WTC11 (cell line): ENCODE data around the gene DOC2A. TPM values are rescaled to one million over a fixed set of nuclear protein-coding genes. Genes with fewer than 3 reads are reported as not detected.

Experiments
- ATAC-seq: fragments of 200-7000 bp; cut with Tn5 transposase; 2 replicates; pipeline ENCODE4 v1.10.0; 2021; ENCODE audit warnings: mild to moderate bottlenecking, moderate library complexity
- CTCF ChIA-PET: fragments of 300-600 bp; sonication (Branson Sonifier 250); formaldehyde crosslinking; loops from one replicate; lab custom pipeline; 2021; ENCODE audit warnings: antibody characterized with exemption; lab: Charles Lee
- POLR2A ChIA-PET: fragments of 350-600 bp; sonication (Branson Sonifier 250); formaldehyde crosslinking; loops from one replicate; lab custom pipeline; 2021; ENCODE audit warnings: antibody characterized with exemption; lab: Charles Lee
- DNase-seq: peaks from one replicate; pipeline ENCODE4 v3.0.0; 2021; ENCODE audit warnings: low spot score
- H3K27ac Mint-ChIP-seq: 2 replicates; pipeline ENCODE4 v1.8.0; 2021; ENCODE audit warnings: mixed read lengths
- H3K27me3 Mint-ChIP-seq: 2 replicates; pipeline ENCODE4 v1.8.0; 2021; ENCODE audit warnings: low read depth, mild to moderate bottlenecking, moderate library complexity, mixed read lengths
- H3K36me3 Mint-ChIP-seq: 2 replicates; pipeline ENCODE4 v1.8.0; 2021; ENCODE audit warnings: mixed read lengths
- H3K4me1 Mint-ChIP-seq: 2 replicates; pipeline ENCODE4 v1.8.0; 2022; ENCODE audit warnings: mixed read lengths
- H3K4me3 Mint-ChIP-seq: 2 replicates; pipeline ENCODE4 v1.8.0; 2021; ENCODE audit warnings: mild to moderate bottlenecking, moderate library complexity, mixed read lengths
- H3K9me3 Mint-ChIP-seq: 2 replicates; pipeline ENCODE4 v1.8.0; 2021; ENCODE audit warnings: mixed read lengths
- ATF1 ChIP-seq: sonication (generic); formaldehyde crosslinking; IDR thresholded peaks from 2 replicates; pipeline ENCODE4 v1.8.1; 2023; ENCODE audit warnings: mild to moderate bottlenecking, moderate library complexity, missing genetic modification reagents
- ATF3 ChIP-seq: sonication (generic); formaldehyde crosslinking; conservative IDR thresholded peaks from 2 replicates; pipeline ENCODE4 v1.8.1; 2022; ENCODE audit warnings: mild to moderate bottlenecking, missing genetic modification reagents
- CREB1 ChIP-seq: sonication (generic); formaldehyde crosslinking; IDR thresholded peaks from 2 replicates; pipeline ENCODE4 v1.8.0; 2023; ENCODE audit warnings: mild to moderate bottlenecking, missing genetic modification reagents
- E2F5 ChIP-seq: sonication (generic); formaldehyde crosslinking; IDR thresholded peaks from 2 replicates; pipeline ENCODE4 v1.8.1; 2022; ENCODE audit warnings: mild to moderate bottlenecking, moderate library complexity, missing genetic modification reagents
- ETV6 ChIP-seq: sonication (generic); formaldehyde crosslinking; IDR thresholded peaks from 2 replicates; pipeline ENCODE4 v1.8.1; 2022; ENCODE audit warnings: mild to moderate bottlenecking, missing genetic modification reagents
- FOXP1 ChIP-seq: sonication (generic); formaldehyde crosslinking; IDR thresholded peaks from 2 replicates; pipeline ENCODE4 v1.8.0; 2022; ENCODE audit warnings: missing genetic modification reagents, mild to moderate bottlenecking, moderate library complexity, borderline replicate concordance
- GABPB1 ChIP-seq: sonication (generic); formaldehyde crosslinking; IDR thresholded peaks from 2 replicates; pipeline ENCODE4 v1.8.1; 2023; ENCODE audit warnings: mild to moderate bottlenecking, missing genetic modification reagents
- HMGA2 ChIP-seq: fragments of 250-450 bp; sonication (Bioruptor Pico); IDR thresholded peaks from 2 replicates; pipeline ENCODE4 v1.4.0; 2021; ENCODE audit warnings: mild to moderate bottlenecking, moderate library complexity
- IRF2 ChIP-seq: sonication (generic); formaldehyde crosslinking; IDR thresholded peaks from 2 replicates; pipeline ENCODE4 v1.8.0; 2022; ENCODE audit warnings: low read depth, missing genetic modification reagents, borderline replicate concordance
- MAX ChIP-seq: sonication (generic); formaldehyde crosslinking; IDR thresholded peaks from 2 replicates; pipeline ENCODE4 v1.8.0; 2022; ENCODE audit warnings: mild to moderate bottlenecking, missing genetic modification reagents
- MYBL2 ChIP-seq: sonication (generic); formaldehyde crosslinking; IDR thresholded peaks from 2 replicates; pipeline ENCODE4 v1.8.1; 2023; ENCODE audit warnings: mild to moderate bottlenecking, moderate library complexity, missing genetic modification reagents
- NR3C1 ChIP-seq: sonication (generic); formaldehyde crosslinking; conservative IDR thresholded peaks from 2 replicates; pipeline ENCODE4 v1.8.1; 2023; ENCODE audit warnings: low read depth, mild to moderate bottlenecking, missing genetic modification reagents
- SMAD3 ChIP-seq: sonication (generic); formaldehyde crosslinking; IDR thresholded peaks from 2 replicates; pipeline ENCODE4 v1.8.0; 2022; ENCODE audit warnings: missing genetic modification reagents, mild to moderate bottlenecking, borderline replicate concordance
- TEAD4 ChIP-seq: sonication (generic); formaldehyde crosslinking; IDR thresholded peaks from 2 replicates; pipeline ENCODE4 v1.8.0; 2022; ENCODE audit warnings: mild to moderate bottlenecking, missing genetic modification reagents
- TP53 ChIP-seq: sonication (generic); formaldehyde crosslinking; IDR thresholded peaks from 2 replicates; pipeline ENCODE4 v1.8.1; 2023; ENCODE audit warnings: mild to moderate bottlenecking, missing genetic modification reagents
- ZBTB43 ChIP-seq: sonication (generic); formaldehyde crosslinking; IDR thresholded peaks from 2 replicates; pipeline ENCODE4 v1.8.1; 2023; ENCODE audit warnings: mild to moderate bottlenecking, missing genetic modification reagents
- ZNF121 ChIP-seq: sonication (generic); formaldehyde crosslinking; IDR thresholded peaks from 2 replicates; pipeline ENCODE4 v1.8.0; 2023; ENCODE audit warnings: missing genetic modification reagents
- ZNF416 ChIP-seq: fragments of 250-450 bp; sonication (Bioruptor Pico); IDR thresholded peaks from 2 replicates; pipeline ENCODE4 v1.9.0; 2021; ENCODE audit warnings: mild to moderate bottlenecking, inconsistent platforms
- total RNA-seq: library from RNA; stranded (reverse); gene quantifications from 3 replicates; pipeline ENCODE4 v1.2.3, GENCODE V29; 2021
- TF ChIP-seq, protein P1 (sequence below): sonication (generic); formaldehyde crosslinking; IDR thresholded peaks from 2 replicates; pipeline ENCODE4 v1.8.0; 2023; ENCODE audit warnings: missing genetic modification reagents, mild to moderate bottlenecking, borderline replicate concordance
- TF ChIP-seq, protein P2 (sequence below): sonication (generic); formaldehyde crosslinking; IDR thresholded peaks from 2 replicates; pipeline ENCODE4 v1.8.1; 2022; ENCODE audit warnings: low read depth, mild to moderate bottlenecking, moderate library complexity, missing genetic modification reagents, borderline replicate concordance
- TF ChIP-seq, protein P3 (sequence below): sonication (generic); formaldehyde crosslinking; IDR thresholded peaks from 2 replicates; pipeline ENCODE4 v1.8.0; 2022; ENCODE audit warnings: mild to moderate bottlenecking, missing genetic modification reagents

The DOC2A gene
- total RNA-seq, 1 experiment from 2014 or later, result 10.8 TPM

- CTCF ChIA-PET, result interaction anchor here (1.0 to 2.4 kb wide), 5 partner anchors 28 to 155 kb away, joined by 3 to 24 read pairs (median 6); partner anchors contain the start of genes ASPHD1, SEZ6L2, TAOK2 and TLCD3B
- ATAC-seq (no peak), DNase-seq (no peak)
- Mint-ChIP-seq H3K27me3 (no peaks in the 10 kb centered on the region), H3K4me1 (peaks cover 15% of the 10 kb centered on the region), H3K27ac (no peak overlapping the region), H3K9me3 (no peaks in the 10 kb centered on the region), H3K4me3 (no peak overlapping the region), H3K36me3 (peaks cover 9% of the 10 kb centered on the region)
- POLR2A ChIA-PET, result interaction anchor here (0.6 kb wide), 1 partner anchor 198 kb away, joined by 3 read pairs; the partner anchor contains the start of gene MAZ
- TF ChIP-seq ATF3 (CRISPR knock-in tag) (no peak), E2F5 (CRISPR knock-in tag) (no peak), TP53 (CRISPR knock-in tag) (no peak), NR3C1 (CRISPR knock-in tag) (no peak), TEAD4 (CRISPR knock-in tag) (no peak)
- TF ChIP-seq, protein P1, sequence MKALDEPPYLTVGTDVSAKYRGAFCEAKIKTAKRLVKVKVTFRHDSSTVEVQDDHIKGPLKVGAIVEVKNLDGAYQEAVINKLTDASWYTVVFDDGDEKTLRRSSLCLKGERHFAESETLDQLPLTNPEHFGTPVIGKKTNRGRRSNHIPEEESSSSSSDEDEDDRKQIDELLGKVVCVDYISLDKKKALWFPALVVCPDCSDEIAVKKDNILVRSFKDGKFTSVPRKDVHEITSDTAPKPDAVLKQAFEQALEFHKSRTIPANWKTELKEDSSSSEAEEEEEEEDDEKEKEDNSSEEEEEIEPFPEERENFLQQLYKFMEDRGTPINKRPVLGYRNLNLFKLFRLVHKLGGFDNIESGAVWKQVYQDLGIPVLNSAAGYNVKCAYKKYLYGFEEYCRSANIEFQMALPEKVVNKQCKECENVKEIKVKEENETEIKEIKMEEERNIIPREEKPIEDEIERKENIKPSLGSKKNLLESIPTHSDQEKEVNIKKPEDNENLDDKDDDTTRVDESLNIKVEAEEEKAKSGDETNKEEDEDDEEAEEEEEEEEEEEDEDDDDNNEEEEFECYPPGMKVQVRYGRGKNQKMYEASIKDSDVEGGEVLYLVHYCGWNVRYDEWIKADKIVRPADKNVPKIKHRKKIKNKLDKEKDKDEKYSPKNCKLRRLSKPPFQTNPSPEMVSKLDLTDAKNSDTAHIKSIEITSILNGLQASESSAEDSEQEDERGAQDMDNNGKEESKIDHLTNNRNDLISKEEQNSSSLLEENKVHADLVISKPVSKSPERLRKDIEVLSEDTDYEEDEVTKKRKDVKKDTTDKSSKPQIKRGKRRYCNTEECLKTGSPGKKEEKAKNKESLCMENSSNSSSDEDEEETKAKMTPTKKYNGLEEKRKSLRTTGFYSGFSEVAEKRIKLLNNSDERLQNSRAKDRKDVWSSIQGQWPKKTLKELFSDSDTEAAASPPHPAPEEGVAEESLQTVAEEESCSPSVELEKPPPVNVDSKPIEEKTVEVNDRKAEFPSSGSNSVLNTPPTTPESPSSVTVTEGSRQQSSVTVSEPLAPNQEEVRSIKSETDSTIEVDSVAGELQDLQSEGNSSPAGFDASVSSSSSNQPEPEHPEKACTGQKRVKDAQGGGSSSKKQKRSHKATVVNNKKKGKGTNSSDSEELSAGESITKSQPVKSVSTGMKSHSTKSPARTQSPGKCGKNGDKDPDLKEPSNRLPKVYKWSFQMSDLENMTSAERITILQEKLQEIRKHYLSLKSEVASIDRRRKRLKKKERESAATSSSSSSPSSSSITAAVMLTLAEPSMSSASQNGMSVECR (CRISPR knock-in tag), result no peak
These were observed 7.0 kb downstream of the DOC2A start for GRCh38 chr16:30003670-30004423.

DNA sequence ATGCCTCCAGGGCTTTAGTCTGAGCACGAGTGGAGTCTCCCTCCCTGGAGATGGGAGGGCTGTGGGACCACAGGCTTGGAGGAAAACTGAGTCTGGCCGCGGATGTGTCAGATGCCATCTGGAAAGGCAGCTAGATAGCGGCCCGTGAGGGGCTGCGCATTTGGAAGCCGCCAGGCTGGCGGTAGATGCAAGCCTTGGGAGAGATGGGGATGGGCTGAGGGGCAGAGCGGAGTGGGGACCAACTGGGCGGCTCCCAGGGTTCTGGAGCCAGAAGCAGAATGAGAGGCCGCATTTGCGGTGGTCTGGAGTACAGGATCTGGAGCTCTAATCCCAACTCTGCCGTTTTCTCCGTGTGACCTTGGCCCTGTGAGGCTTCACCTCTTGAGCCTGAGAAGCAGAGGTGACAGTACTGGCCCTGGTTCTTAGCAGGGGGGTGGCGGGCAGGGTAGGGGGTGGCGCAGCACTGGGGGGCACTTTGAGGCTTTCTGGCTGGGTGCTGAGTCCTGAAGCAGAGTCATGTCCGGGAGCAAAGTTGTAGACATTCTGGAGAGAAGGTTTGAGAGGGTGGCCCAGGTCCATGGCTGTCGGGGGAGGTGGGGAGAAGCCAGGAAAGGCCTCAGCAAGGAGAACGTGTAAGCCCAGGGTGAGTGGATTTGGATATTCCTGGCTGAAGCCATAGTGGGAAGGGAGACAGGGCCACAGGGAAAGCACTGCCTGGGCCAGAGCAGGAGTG, 8.0 kb downstream of the DOC2A start:
- ATAC-seq, result no peak
- Mint-ChIP-seq H3K4me3 (no peak overlapping the region), H3K27ac (peak overlapping the region; percentile 63), H3K36me3 (peaks cover 15% of the 10 kb centered on the region), H3K4me1 (peaks cover 13% of the 10 kb centered on the region), H3K27me3 (no peaks in the 10 kb centered on the region), H3K9me3 (no peaks in the 10 kb centered on the region)
- ChIA-PET POLR2A (interaction anchor here (0.6 to 1.3 kb wide), 2 partner anchors 29 to 319 kb away, joined by 3 read pairs; partner anchors contain the start of gene TLCD3B), CTCF (interaction anchor here (1.0 to 1.3 kb wide), 2 partner anchors 27 to 154 kb away, joined by 3 to 5 read pairs; no protein-coding TSS in a partner anchor)
- no peak for DNase-seq
- no peak for TF ChIP-seq ETV6 (CRISPR knock-in tag)
- no peak for TF ChIP-seq ZNF121 (CRISPR knock-in tag)
- TF ChIP-seq HMGA2 (CRISPR knock-in tag), result no peak
- no peak for TF ChIP-seq MAX (CRISPR knock-in tag)
- no peak for TF ChIP-seq SMAD3 (CRISPR knock-in tag)
- TF ChIP-seq, protein P2, sequence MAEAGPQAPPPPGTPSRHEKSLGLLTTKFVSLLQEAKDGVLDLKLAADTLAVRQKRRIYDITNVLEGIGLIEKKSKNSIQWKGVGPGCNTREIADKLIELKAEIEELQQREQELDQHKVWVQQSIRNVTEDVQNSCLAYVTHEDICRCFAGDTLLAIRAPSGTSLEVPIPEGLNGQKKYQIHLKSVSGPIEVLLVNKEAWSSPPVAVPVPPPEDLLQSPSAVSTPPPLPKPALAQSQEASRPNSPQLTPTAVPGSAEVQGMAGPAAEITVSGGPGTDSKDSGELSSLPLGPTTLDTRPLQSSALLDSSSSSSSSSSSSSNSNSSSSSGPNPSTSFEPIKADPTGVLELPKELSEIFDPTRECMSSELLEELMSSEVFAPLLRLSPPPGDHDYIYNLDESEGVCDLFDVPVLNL (CRISPR knock-in tag), result no peak
- TF ChIP-seq ZNF416 (CRISPR knock-in tag), result no peak
- TF ChIP-seq IRF2 (CRISPR knock-in tag), result no peak
- TF ChIP-seq FOXP1 (CRISPR knock-in tag), result no peak
- no peak for TF ChIP-seq GABPB1 (CRISPR knock-in tag)
- no peak for TF ChIP-seq CREB1 (CRISPR knock-in tag)
- no peak for TF ChIP-seq ZBTB43
- TF ChIP-seq, protein P3, sequence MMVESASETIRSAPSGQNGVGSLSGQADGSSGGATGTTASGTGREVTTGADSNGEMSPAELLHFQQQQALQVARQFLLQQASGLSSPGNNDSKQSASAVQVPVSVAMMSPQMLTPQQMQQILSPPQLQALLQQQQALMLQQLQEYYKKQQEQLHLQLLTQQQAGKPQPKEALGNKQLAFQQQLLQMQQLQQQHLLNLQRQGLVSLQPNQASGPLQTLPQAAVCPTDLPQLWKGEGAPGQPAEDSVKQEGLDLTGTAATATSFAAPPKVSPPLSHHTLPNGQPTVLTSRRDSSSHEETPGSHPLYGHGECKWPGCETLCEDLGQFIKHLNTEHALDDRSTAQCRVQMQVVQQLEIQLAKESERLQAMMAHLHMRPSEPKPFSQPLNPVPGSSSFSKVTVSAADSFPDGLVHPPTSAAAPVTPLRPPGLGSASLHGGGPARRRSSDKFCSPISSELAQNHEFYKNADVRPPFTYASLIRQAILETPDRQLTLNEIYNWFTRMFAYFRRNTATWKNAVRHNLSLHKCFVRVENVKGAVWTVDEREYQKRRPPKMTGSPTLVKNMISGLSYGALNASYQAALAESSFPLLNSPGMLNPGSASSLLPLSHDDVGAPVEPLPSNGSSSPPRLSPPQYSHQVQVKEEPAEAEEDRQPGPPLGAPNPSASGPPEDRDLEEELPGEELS (CRISPR knock-in tag), result no peak
- no peak for TF ChIP-seq ATF1 (CRISPR knock-in tag)
- TF ChIP-seq MYBL2 (CRISPR knock-in tag), result no peak
